GM23248 (cell line): ENCODE results near the gene HIGD1A. TPM values are rescaled to one million over a fixed set of nuclear protein-coding genes. Genes with fewer than 3 reads are reported as not detected.
"Not testable (repeated sequence)": the region's sequence is repeated elsewhere in the genome, so short reads cannot be mapped to it uniquely, and the experiment has no call there.

ENCODE experiments used
- DNase-seq: peaks from one replicate; pipeline ENCODE4 v3.0.0-alpha.2; 2015
- H2AFZ ChIP-seq: fragments of 200-600 bp; sonication (generic); 2 replicates; pipeline ENCODE4 v1.6.1; 2016; ENCODE audit warnings: antibody characterized with exemption
- H3F3A ChIP-seq: fragments of 200-600 bp; sonication (generic); 2 replicates; pipeline ENCODE4 v1.6.1; 2016; ENCODE audit warnings: mild to moderate bottlenecking, antibody characterized with exemption, mixed run types; ENCODE audit not compliant: insufficient read depth
- H3K27ac ChIP-seq: fragments of 200-600 bp; sonication (generic); 2 replicates; pipeline ENCODE4 v1.5.1; 2016; ENCODE audit warnings: mild to moderate bottlenecking
- H3K27me3 ChIP-seq: fragments of 200-600 bp; sonication (generic); replicated peaks from 2 replicates; pipeline ENCODE4 v1.6.1; 2016; ENCODE audit warnings: mild to moderate bottlenecking; ENCODE audit not compliant: insufficient read depth
- H3K36me3 ChIP-seq: fragments of 200-600 bp; sonication (generic); 2 replicates; pipeline ENCODE4 v1.6.1; 2016; ENCODE audit warnings: low read depth, mild to moderate bottlenecking
- H3K4me1 ChIP-seq: fragments of 200-600 bp; sonication (generic); 2 replicates; pipeline ENCODE4 v1.6.1; 2016; ENCODE audit warnings: mild to moderate bottlenecking; ENCODE audit not compliant: insufficient read depth
- H3K4me2 ChIP-seq: fragments of 200-600 bp; sonication (generic); one replicate; pipeline ENCODE4 v1.6.1; 2016; ENCODE audit warnings: mild to moderate bottlenecking; ENCODE audit not compliant: unreplicated experiment
- H3K4me3 ChIP-seq: fragments of 200-600 bp; sonication (generic); 2 replicates; pipeline ENCODE4 v1.5.1; 2016; ENCODE audit warnings: mild to moderate bottlenecking
- H3K79me2 ChIP-seq: fragments of 200-600 bp; sonication (generic); 2 replicates; pipeline ENCODE4 v1.6.1; 2016; ENCODE audit warnings: mild to moderate bottlenecking; ENCODE audit not compliant: insufficient read depth
- H3K9ac ChIP-seq: fragments of 200-600 bp; sonication (generic); 2 replicates; pipeline ENCODE4 v1.6.1; 2016; ENCODE audit warnings: mild to moderate bottlenecking
- H3K9me2 ChIP-seq: fragments of 200-600 bp; sonication (generic); 2 replicates; pipeline ENCODE4 v1.6.1; 2016; ENCODE audit warnings: mixed run types, mild to moderate bottlenecking, moderate library complexity; ENCODE audit not compliant: insufficient read depth
- H3K9me3 ChIP-seq: fragments of 200-600 bp; sonication (generic); one replicate; pipeline ENCODE4 v1.6.1; 2017; ENCODE audit warnings: low read depth
- H4K20me1 ChIP-seq: fragments of 200-600 bp; sonication (generic); 2 replicates; pipeline ENCODE4 v1.6.0; 2016; ENCODE audit not compliant: insufficient read depth
- EZH2 ChIP-seq: fragments of 200-600 bp; sonication (generic); IDR thresholded peaks from 2 replicates; pipeline ENCODE4 v1.6.1; 2018; ENCODE audit warnings: antibody characterized with exemption, mild to moderate bottlenecking; ENCODE audit not compliant: insufficient read depth, poor library complexity, severe bottlenecking
- EZH2phosphoT487 ChIP-seq: fragments of 200-600 bp; sonication (generic); IDR thresholded peaks from 2 replicates; pipeline ENCODE4 v1.6.1; 2018; ENCODE audit warnings: antibody characterized with exemption, moderate library complexity, mild to moderate bottlenecking, low read depth; ENCODE audit not compliant: insufficient read depth
- WGBS, 2 experiments: methylation state at CpG; one replicate each; pipeline ENCODE4 v1.1.6; 2015 to 2017; ENCODE audit warnings: low lambda C conversion rate in 2 of 2, low coverage in 1 of 2; ENCODE audit errors: missing lambda C conversion rate in 2 of 2; 5-methylcytosine and 5-hydroxymethylcytosine counted together
- in situ Hi-C: fragments of 300-500 bp; cut with MboI; formaldehyde crosslinking; loops from 2 replicates; pipeline ENCODE4 v1.15.0; 2020
- polyA plus RNA-seq: library from polyadenylated mRNA; unstranded; fragments of >200 nt; fragmentation: Nextera tagmentation; extraction: Ambion mirVana; gene quantifications from 2 replicates; pipeline ENCODE4 v1.2.1, GENCODE V29; 2016
- total RNA-seq: library from RNA; depleted of rRNA; stranded (reverse); fragments of >200 nt; shearing (Covaris generic); gene quantifications from 2 replicates; pipeline ENCODE4 v1.2.3, GENCODE V29; 2014

Gene HIGD1A
- total and polyA plus RNA-seq, 2 experiments from 2014 or later = 173 to 217 TPM

GRCh38 chr3:42814246-42814645 lies 10.0 kb upstream of the HIGD1A start:
- no peaks in the 10 kb centered on the region for H3K36me3 ChIP-seq
- H3K27ac ChIP-seq = no peak overlapping the region
- no peaks in the 10 kb centered on the region for H3K9me3 ChIP-seq
- H4K20me1 ChIP-seq = no peaks in the 10 kb centered on the region
- in situ Hi-C loops = no loop called here
- no peak overlapping the region for H3K4me2 ChIP-seq
- H3K9me2 ChIP-seq = no peaks in the 10 kb centered on the region
- WGBS, 2 experiments = 73 to 75% methylated on average over 5 of the region's 5 CpGs
- no peaks in the 10 kb centered on the region for H3F3A ChIP-seq
- peaks cover 3% of the 10 kb centered on the region; the same call in 1 of the 2 replicates for H3K4me1 ChIP-seq
- H3K9ac ChIP-seq = no peak overlapping the region
- no peak overlapping the region for H3K4me3 ChIP-seq
- DNase-seq = no peak
- no peak for TF ChIP-seq EZH2phosphoT487
- TF ChIP-seq EZH2 = no peak
- H2AFZ ChIP-seq = no peak overlapping the region
- no peaks in the 10 kb centered on the region for H3K79me2 ChIP-seq
- H3K27me3 ChIP-seq = peaks cover 6% of the 10 kb centered on the region

GRCh38 chr3:42811118-42811883 lies 7.0 kb upstream of the HIGD1A start:
- H3K9me2 ChIP-seq, H3K79me2 ChIP-seq, DNase-seq, H3K9ac ChIP-seq, H3K4me1 ChIP-seq, H4K20me1 ChIP-seq, in situ Hi-C loops, H3F3A ChIP-seq, H3K4me3 ChIP-seq, H3K4me2 ChIP-seq, H2AFZ ChIP-seq, H3K27ac ChIP-seq, H3K9me3 ChIP-seq, H3K36me3 ChIP-seq, H3K27me3 ChIP-seq: not testable (repeated sequence)
- 84 to 85% methylated on average over 15 of the region's 15 CpGs for WGBS, 2 experiments

- H3K4me3 ChIP-seq, H3K4me2 ChIP-seq, H3K36me3 ChIP-seq, H3F3A ChIP-seq, H3K27ac ChIP-seq, H3K4me1 ChIP-seq, H3K9me3 ChIP-seq, in situ Hi-C loops, H3K79me2 ChIP-seq, H4K20me1 ChIP-seq, H3K9me2 ChIP-seq, H3K27me3 ChIP-seq, H3K9ac ChIP-seq, H2AFZ ChIP-seq, DNase-seq: not testable (repeated sequence)
- WGBS, 2 experiments = 91% methylated on average over 10 of the region's 10 CpGs
These were observed 6.4 kb upstream of the HIGD1A start for GRCh38 chr3:42810706-42811105.

GRCh38 chr3:42809202-42809601 lies 4.9 kb upstream of the HIGD1A start, which contains the start of gene ACKR2:
TSS of gene ACKR2 (plus strand) at chr3:42809445. CDS start at chr3:42864503, 55,058 bp downstream.
- TF ChIP-seq EZH2 (no peak), EZH2phosphoT487 (no peak)
- Histone ChIP-seq H3K27ac (no peak within 1 kb of the TSS), H3K4me1 (no peaks in the 10 kb centered on the region), H3K4me3 (no peak within 1 kb of the TSS), H3F3A (no peaks in the 10 kb centered on the region), H2AFZ (no peak within 1 kb of the TSS), H3K4me2 (no peak within 1 kb of the TSS), H3K36me3 (no peaks in the 10 kb centered on the region), H3K9ac (no peak within 1 kb of the TSS), H3K27me3 (no peaks in the 10 kb centered on the region), H4K20me1 (no peaks in the 10 kb centered on the region), H3K9me3 (no peaks in the 10 kb centered on the region), H3K9me2 (no peaks in the 10 kb centered on the region), H3K79me2 (no peaks in the 10 kb centered on the region)
- 76 to 81% methylated on average over 5 of the region's 5 CpGs for WGBS, 2 experiments
- in situ Hi-C loops = no loop called here
- DNase-seq = no peak

- no peak for TF ChIP-seq EZH2phosphoT487
- no peak for TF ChIP-seq EZH2
- Histone ChIP-seq H3K4me3 (no peak overlapping the region), H3K9ac (no peak overlapping the region), H3K9me2 (no peaks in the 10 kb centered on the region), H3K4me1 (peaks cover 4% of the 10 kb centered on the region), H3K79me2 (peaks cover 11% of the 10 kb centered on the region), H2AFZ (no peak overlapping the region), H3F3A (peaks cover 7% of the 10 kb centered on the region), H3K36me3 (no peaks in the 10 kb centered on the region), H3K27ac (no peak overlapping the region), H3K27me3 (no peaks in the 10 kb centered on the region), H4K20me1 (no peaks in the 10 kb centered on the region), H3K9me3 (no peaks in the 10 kb centered on the region), H3K4me2 (no peak overlapping the region)
- WGBS, 2 experiments = 82 to 85% methylated on average over 4 of the region's 4 CpGs
- no peak for DNase-seq
- in situ Hi-C loops = no loop called here
These were observed 3.6 kb upstream of the HIGD1A start for GRCh38 chr3:42807929-42808328.
